Neural cell (in vitro differentiated cells): Measurements from ENCODE around the gene KPNA4.

Source experiments
- POLR2AphosphoS5 ChIP-seq: IDR thresholded peaks from 2 replicates; pipeline ENCODE4 v1.6.1; 2012
- RAD21 ChIP-seq: fragments of 450-650 bp; conservative IDR thresholded peaks from 2 replicates; pipeline ENCODE4 v1.6.1; 2014; ENCODE audit warnings: antibody characterized with exemption, mild to moderate bottlenecking, moderate library complexity
- SMC3 ChIP-seq: fragments of 450-650 bp; conservative IDR thresholded peaks from 2 replicates; pipeline ENCODE4 v1.6.1; 2014; ENCODE audit warnings: antibody characterized with exemption, mild to moderate bottlenecking, moderate library complexity; ENCODE audit not compliant: poor library complexity

GRCh38 chr3:160473221-160473620, 92.2 kb downstream of the KPNA4 start:
- TF ChIP-seq RAD21 (no peak), SMC3 (no peak), POLR2AphosphoS5 (no peak)
